ENCODE results near the gene CALU. TPM values are rescaled to one million over a fixed set of nuclear protein-coding genes. Genes with fewer than 3 reads are reported as not detected.
A peak's percentile ranks its signal among the peaks of the same experiment; 100 is the strongest.

Gene CALU
- total RNA-seq, 1 experiment from 2014 or later, result 147 TPM

DNA sequence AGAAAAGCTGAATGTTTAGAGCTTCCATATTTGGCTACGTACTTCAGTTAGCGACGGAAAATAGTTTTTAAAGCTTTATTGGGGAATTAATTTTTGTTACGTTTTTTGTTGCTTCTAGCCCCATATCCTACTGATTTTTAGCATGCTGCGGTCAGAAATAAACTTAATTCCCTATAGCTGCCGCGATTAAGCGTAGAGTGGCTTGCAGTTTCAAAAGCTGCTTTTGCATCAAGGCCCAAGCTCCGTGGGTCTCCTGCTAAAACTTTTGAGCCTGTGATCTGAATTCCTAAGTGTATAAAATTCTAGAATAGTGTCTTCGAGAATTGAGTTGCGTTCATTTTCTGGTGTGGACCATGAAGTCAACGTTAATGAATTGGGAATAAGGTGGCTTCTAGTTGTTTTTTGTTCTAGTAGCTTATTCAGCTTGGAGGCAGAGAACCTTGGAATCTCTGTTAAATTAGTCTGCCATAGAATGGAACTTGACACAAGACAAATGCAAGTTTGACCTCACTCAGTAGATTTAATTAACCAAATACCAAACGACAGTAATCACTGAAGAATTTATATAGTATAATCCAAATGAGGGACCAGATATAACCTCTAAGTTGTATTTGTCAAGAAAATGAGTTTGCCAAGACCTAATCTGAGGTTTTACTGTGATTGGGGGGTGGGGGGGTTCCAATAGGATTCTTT is 977 bp downstream of the CALU start:
- intact Hi-C loops (cut with micrococcal nuclease), result loop anchor here (5.0 to 10.0 kb wide), 2 partner anchors 43 to 125 kb away; partner anchors contain the start of gene ATP6V1F
- H3K36me3 Mint-ChIP-seq (ENCODE audit: insufficient read depth, unreplicated experiment), result peaks cover 12% of the 10 kb centered on the region
- H3K9me3 Mint-ChIP-seq (ENCODE audit: unreplicated experiment), result no peaks in the 10 kb centered on the region
- ChIA-PET CTCF (interaction anchor here (0.6 to 2.4 kb wide), 7 partner anchors 30 to 1231 kb away, joined by 3 to 12 read pairs (median 3); no protein-coding TSS in a partner anchor), POLR2A (interaction anchor here (0.7 to 6.5 kb wide), 14 partner anchors 8 to 1616 kb away, joined by 3 to 48 read pairs (median 6); partner anchors contain the start of genes ATP6V1F and CCDC136)
- TSS peak; percentile 50 for BruUV-seq (replicated peaks)
- H3K4me1 Mint-ChIP-seq (ENCODE audit: insufficient read depth, unreplicated experiment), result peaks cover 44% of the 10 kb centered on the region
- no peaks in the 10 kb centered on the region for H3K27me3 Mint-ChIP-seq (ENCODE audit: insufficient read depth, unreplicated experiment)
- H3K27ac Mint-ChIP-seq (ENCODE audit: low read depth, unreplicated experiment), result peak overlapping the region; percentile 98
- H3K4me3 Mint-ChIP-seq (ENCODE audit: unreplicated experiment), result peak overlapping the region; percentile 100
- DNase-seq (ENCODE audit: unreplicated experiment), result no peak
- TF ChIP-seq, protein P1, sequence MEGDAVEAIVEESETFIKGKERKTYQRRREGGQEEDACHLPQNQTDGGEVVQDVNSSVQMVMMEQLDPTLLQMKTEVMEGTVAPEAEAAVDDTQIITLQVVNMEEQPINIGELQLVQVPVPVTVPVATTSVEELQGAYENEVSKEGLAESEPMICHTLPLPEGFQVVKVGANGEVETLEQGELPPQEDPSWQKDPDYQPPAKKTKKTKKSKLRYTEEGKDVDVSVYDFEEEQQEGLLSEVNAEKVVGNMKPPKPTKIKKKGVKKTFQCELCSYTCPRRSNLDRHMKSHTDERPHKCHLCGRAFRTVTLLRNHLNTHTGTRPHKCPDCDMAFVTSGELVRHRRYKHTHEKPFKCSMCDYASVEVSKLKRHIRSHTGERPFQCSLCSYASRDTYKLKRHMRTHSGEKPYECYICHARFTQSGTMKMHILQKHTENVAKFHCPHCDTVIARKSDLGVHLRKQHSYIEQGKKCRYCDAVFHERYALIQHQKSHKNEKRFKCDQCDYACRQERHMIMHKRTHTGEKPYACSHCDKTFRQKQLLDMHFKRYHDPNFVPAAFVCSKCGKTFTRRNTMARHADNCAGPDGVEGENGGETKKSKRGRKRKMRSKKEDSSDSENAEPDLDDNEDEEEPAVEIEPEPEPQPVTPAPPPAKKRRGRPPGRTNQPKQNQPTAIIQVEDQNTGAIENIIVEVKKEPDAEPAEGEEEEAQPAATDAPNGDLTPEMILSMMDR (IDR thresholded peaks at IDR 0.05; ENCODE audit: unreplicated experiment), result no peak

DNA sequence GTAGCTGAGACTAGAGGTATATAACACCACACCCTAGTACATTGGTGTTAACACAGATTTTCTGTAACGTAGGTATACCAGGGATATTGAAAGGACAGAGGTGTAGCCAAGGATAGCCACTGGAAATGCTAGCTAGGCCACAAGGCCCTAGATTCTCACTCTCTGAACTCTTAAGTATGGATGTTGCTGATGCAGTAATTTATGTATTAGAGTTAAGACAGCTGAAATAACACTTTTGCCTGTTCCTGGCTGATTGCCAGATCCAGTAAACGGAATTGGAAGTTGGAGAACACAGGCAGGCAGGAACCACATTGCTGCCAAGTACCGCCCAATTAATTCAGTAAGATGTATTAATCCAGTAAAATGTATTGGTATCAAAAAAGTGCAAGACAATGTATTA is 1.8 kb downstream of the CALU start:
- Mint-ChIP-seq H3K9me3 (ENCODE audit: unreplicated experiment) (no peaks in the 10 kb centered on the region), H3K27ac (ENCODE audit: low read depth, unreplicated experiment) (peak overlapping the region; percentile 98), H3K27me3 (ENCODE audit: insufficient read depth, unreplicated experiment) (no peaks in the 10 kb centered on the region), H3K36me3 (ENCODE audit: insufficient read depth, unreplicated experiment) (peaks cover 12% of the 10 kb centered on the region), H3K4me3 (ENCODE audit: unreplicated experiment) (peak overlapping the region; percentile 100), H3K4me1 (ENCODE audit: insufficient read depth, unreplicated experiment) (peaks cover 41% of the 10 kb centered on the region)
- TF ChIP-seq, protein P1 (IDR thresholded peaks at IDR 0.05; ENCODE audit: unreplicated experiment), result no peak
- peak; percentile 23 for DNase-seq (ENCODE audit: unreplicated experiment)
- ChIA-PET POLR2A (interaction anchor here (0.6 to 6.5 kb wide), 8 partner anchors 10 to 1692 kb away, joined by 3 to 48 read pairs (median 10); partner anchors contain the start of genes ATP6V1F and TNPO3), CTCF (interaction anchor here (0.6 to 1.1 kb wide), 4 partner anchors 18 to 923 kb away, joined by 3 read pairs; no protein-coding TSS in a partner anchor)
- intact Hi-C loops (cut with micrococcal nuclease), result loop anchor here (5.0 kb wide), 1 partner anchor 44 kb away; no protein-coding TSS in a partner anchor
- no TSS peak for BruUV-seq (replicated peaks)

DNA sequence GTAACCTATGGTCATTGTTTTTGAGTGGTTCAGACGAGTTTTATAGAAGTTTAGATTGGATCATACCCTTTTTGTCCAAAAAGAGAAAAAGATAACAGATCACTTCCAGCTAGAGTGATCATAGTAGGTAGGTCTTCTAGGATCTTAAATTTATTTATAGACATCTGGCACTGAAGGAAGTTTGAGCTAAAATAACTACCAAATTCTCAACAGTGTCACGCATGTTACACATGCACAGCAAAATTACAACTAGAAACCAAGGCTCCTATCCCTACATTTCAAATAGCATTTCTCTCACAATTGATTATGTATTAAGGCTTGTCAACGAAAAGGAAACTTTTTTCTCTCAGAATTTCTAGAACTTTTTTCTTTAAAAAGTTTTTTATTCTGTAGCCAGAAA is 2.3 kb downstream of the CALU start:
- ChIA-PET CTCF (interaction anchor here (1.0 to 1.1 kb wide), 2 partner anchors 19 to 139 kb away, joined by 3 read pairs; no protein-coding TSS in a partner anchor), POLR2A (interaction anchor here (0.6 to 6.5 kb wide), 11 partner anchors 13 to 1691 kb away, joined by 3 to 48 read pairs (median 4); partner anchors contain the start of genes ATP6V1F and TNPO3)
- DNase-seq (ENCODE audit: unreplicated experiment), result no peak
- TF ChIP-seq, protein P1 (IDR thresholded peaks at IDR 0.05; ENCODE audit: unreplicated experiment), result no peak
- Mint-ChIP-seq H3K9me3 (ENCODE audit: unreplicated experiment) (no peaks in the 10 kb centered on the region), H3K27ac (ENCODE audit: low read depth, unreplicated experiment) (peak overlapping the region; percentile 98), H3K4me3 (ENCODE audit: unreplicated experiment) (peak overlapping the region; percentile 100), H3K4me1 (ENCODE audit: insufficient read depth, unreplicated experiment) (peaks cover 38% of the 10 kb centered on the region), H3K27me3 (ENCODE audit: insufficient read depth, unreplicated experiment) (no peaks in the 10 kb centered on the region), H3K36me3 (ENCODE audit: insufficient read depth, unreplicated experiment) (peaks cover 12% of the 10 kb centered on the region)
- no TSS peak for BruUV-seq (replicated peaks)
- intact Hi-C loops (cut with micrococcal nuclease), result loop anchor here (5.0 kb wide), 1 partner anchor 44 kb away; no protein-coding TSS in a partner anchor

DNA sequence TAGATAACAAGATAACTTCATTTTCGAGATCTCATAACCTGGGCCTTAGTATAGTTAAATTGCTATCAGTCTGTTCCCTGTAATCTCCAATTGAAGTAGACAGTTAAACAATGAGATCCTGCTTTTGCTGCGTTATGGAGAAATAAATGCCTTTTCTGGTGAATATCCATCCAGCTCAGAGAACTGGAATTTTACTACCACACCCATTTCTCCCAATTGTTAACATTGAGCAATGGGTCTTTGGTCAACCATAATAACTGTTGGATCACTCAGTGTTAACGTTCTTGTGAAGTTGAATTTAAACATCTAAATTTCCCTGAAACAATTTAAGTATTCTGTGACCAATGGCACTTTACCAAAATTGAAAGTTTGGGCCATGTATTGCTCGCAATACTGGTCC is 3.0 kb downstream of the CALU start:
- intact Hi-C loops (cut with micrococcal nuclease), result loop anchor here (1.0 to 5.0 kb wide), 2 partner anchors 32 to 45 kb away; no protein-coding TSS in a partner anchor
- BruUV-seq (replicated peaks), result no TSS peak
- peak overlapping the region; percentile 66 for H3K4me3 Mint-ChIP-seq (ENCODE audit: unreplicated experiment)
- CTCF ChIA-PET, result interaction anchor here (1.0 to 1.4 kb wide), 4 partner anchors 15 to 142 kb away, joined by 3 to 4 read pairs (median 4); no protein-coding TSS in a partner anchor
- H3K36me3 Mint-ChIP-seq (ENCODE audit: insufficient read depth, unreplicated experiment), result peaks cover 12% of the 10 kb centered on the region
- peak overlapping the region; percentile 98 for H3K27ac Mint-ChIP-seq (ENCODE audit: low read depth, unreplicated experiment)
- POLR2A ChIA-PET, result interaction anchor here (0.7 to 6.5 kb wide), 9 partner anchors 12 to 120 kb away, joined by 3 to 48 read pairs (median 4); partner anchors contain the start of gene ATP6V1F
- H3K27me3 Mint-ChIP-seq (ENCODE audit: insufficient read depth, unreplicated experiment), result no peaks in the 10 kb centered on the region
- H3K4me1 Mint-ChIP-seq (ENCODE audit: insufficient read depth, unreplicated experiment), result peaks cover 41% of the 10 kb centered on the region
- TF ChIP-seq, protein P1 (IDR thresholded peaks at IDR 0.05; ENCODE audit: unreplicated experiment), result no peak
- peak; percentile 66 for DNase-seq (ENCODE audit: unreplicated experiment)
- H3K9me3 Mint-ChIP-seq (ENCODE audit: unreplicated experiment), result no peaks in the 10 kb centered on the region

All from MCF 10A (cell line).